ENCODE results near the gene BTN1A1. TPM values are rescaled to one million over a fixed set of nuclear protein-coding genes. Genes with fewer than 3 reads are reported as not detected.

The BTN1A1 gene
- total and polyA plus RNA-seq, 9 of the 15 experiments (the other 6 are each of a cell fraction or from before 2014, with no cell fraction given), result 0.01 to 0.15 (median 0.06) TPM; not detected in 4

DNA sequence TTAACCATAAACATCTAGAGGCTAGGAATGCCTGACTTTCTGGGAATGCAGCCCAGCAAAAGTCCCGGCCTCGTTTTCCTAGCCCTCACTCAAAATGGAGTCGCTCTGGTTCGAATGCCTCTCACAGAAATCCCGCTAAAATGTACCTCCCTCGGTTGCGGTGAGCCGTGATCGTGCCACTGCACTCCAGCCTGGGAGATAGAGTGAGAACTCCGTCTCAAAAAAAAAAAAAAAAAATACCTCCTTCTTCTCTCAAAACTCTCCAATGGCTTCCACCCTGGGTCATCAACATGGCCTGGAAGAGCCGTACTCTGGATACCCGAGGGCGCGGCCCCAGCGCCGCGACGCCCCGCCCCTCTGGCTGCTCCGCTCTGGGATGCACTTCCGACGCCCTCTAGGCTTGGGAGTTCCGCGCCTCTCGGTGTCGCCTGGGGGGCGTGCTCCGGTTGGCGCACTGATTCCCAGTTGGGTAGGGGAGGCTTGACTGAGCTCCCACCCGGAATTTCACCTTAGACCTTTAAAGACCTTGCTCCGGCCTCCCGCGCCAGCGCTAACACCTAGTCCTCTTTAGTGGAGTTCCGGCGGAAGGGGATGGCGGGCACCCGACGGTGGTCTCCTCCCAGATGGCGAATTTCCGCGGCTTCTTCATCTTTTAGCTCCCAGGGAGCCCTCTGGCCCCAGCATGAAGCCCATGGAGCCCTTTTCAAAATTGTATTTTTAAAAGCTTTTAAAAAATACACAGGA is 50.3 kb downstream of the BTN1A1 start (continued):
- no peak for TF ChIP-seq ZNF24 (IDR thresholded peaks at IDR 0.05)
- TF ChIP-seq, protein P1, sequence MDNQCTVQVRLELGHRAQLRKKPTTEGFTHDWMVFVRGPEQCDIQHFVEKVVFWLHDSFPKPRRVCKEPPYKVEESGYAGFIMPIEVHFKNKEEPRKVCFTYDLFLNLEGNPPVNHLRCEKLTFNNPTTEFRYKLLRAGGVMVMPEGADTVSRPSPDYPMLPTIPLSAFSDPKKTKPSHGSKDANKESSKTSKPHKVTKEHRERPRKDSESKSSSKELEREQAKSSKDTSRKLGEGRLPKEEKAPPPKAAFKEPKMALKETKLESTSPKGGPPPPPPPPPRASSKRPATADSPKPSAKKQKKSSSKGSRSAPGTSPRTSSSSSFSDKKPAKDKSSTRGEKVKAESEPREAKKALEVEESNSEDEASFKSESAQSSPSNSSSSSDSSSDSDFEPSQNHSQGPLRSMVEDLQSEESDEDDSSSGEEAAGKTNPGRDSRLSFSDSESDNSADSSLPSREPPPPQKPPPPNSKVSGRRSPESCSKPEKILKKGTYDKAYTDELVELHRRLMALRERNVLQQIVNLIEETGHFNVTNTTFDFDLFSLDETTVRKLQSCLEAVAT (IDR thresholded peaks at IDR 0.05), result peak in 1 of 2 experiments; percentile 26; a peak in 1 of 4 replicates
- TF ChIP-seq SMARCB1 (IDR thresholded peaks at IDR 0.05; ENCODE audit: insufficient read length, low read depth), result no peak
- TF ChIP-seq, protein P2, sequence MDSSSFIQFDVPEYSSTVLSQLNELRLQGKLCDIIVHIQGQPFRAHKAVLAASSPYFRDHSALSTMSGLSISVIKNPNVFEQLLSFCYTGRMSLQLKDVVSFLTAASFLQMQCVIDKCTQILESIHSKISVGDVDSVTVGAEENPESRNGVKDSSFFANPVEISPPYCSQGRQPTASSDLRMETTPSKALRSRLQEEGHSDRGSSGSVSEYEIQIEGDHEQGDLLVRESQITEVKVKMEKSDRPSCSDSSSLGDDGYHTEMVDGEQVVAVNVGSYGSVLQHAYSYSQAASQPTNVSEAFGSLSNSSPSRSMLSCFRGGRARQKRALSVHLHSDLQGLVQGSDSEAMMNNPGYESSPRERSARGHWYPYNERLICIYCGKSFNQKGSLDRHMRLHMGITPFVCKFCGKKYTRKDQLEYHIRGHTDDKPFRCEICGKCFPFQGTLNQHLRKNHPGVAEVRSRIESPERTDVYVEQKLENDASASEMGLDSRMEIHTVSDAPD (CRISPR knock-in tag; IDR thresholded peaks at IDR 0.05), result peak; percentile 45; the same call in 1 of the 2 replicates
- TF ChIP-seq, protein P3, sequence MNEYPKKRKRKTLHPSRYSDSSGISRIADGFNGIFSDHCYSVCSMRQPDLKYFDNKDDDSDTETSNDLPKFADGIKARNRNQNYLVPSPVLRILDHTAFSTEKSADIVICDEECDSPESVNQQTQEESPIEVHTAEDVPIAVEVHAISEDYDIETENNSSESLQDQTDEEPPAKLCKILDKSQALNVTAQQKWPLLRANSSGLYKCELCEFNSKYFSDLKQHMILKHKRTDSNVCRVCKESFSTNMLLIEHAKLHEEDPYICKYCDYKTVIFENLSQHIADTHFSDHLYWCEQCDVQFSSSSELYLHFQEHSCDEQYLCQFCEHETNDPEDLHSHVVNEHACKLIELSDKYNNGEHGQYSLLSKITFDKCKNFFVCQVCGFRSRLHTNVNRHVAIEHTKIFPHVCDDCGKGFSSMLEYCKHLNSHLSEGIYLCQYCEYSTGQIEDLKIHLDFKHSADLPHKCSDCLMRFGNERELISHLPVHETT (CRISPR knock-in tag; conservative IDR thresholded peaks at IDR 0.05 in 1 of 2, IDR thresholded peaks at IDR 0.05 in 1 of 2), result peak in 1 of 2 experiments; percentile 60; a peak in 1 of 4 replicates
- TF ChIP-seq, protein P4, sequence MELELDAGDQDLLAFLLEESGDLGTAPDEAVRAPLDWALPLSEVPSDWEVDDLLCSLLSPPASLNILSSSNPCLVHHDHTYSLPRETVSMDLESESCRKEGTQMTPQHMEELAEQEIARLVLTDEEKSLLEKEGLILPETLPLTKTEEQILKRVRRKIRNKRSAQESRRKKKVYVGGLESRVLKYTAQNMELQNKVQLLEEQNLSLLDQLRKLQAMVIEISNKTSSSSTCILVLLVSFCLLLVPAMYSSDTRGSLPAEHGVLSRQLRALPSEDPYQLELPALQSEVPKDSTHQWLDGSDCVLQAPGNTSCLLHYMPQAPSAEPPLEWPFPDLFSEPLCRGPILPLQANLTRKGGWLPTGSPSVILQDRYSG (tag; conservative IDR thresholded peaks at IDR 0.05; ENCODE audit: low read depth), result peak; percentile 74; the same call in 1 of the 2 replicates
- peak; percentile 64 for TF ChIP-seq POLR2G (IDR thresholded peaks at IDR 0.05; ENCODE audit: low read depth, low read length)
- TF ChIP-seq, protein P5, sequence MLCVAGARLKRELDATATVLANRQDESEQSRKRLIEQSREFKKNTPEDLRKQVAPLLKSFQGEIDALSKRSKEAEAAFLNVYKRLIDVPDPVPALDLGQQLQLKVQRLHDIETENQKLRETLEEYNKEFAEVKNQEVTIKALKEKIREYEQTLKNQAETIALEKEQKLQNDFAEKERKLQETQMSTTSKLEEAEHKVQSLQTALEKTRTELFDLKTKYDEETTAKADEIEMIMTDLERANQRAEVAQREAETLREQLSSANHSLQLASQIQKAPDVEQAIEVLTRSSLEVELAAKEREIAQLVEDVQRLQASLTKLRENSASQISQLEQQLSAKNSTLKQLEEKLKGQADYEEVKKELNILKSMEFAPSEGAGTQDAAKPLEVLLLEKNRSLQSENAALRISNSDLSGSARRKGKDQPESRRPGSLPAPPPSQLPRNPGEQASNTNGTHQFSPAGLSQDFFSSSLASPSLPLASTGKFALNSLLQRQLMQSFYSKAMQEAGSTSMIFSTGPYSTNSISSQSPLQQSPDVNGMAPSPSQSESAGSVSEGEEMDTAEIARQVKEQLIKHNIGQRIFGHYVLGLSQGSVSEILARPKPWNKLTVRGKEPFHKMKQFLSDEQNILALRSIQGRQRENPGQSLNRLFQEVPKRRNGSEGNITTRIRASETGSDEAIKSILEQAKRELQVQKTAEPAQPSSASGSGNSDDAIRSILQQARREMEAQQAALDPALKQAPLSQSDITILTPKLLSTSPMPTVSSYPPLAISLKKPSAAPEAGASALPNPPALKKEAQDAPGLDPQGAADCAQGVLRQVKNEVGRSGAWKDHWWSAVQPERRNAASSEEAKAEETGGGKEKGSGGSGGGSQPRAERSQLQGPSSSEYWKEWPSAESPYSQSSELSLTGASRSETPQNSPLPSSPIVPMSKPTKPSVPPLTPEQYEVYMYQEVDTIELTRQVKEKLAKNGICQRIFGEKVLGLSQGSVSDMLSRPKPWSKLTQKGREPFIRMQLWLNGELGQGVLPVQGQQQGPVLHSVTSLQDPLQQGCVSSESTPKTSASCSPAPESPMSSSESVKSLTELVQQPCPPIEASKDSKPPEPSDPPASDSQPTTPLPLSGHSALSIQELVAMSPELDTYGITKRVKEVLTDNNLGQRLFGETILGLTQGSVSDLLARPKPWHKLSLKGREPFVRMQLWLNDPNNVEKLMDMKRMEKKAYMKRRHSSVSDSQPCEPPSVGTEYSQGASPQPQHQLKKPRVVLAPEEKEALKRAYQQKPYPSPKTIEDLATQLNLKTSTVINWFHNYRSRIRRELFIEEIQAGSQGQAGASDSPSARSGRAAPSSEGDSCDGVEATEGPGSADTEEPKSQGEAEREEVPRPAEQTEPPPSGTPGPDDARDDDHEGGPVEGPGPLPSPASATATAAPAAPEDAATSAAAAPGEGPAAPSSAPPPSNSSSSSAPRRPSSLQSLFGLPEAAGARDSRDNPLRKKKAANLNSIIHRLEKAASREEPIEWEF (CRISPR knock-in tag; IDR thresholded peaks at IDR 0.05), result 0 out of 2 replicates have a peak, but pooled peaks have one; percentile 31
- 0 out of 2 replicates have a peak, but pooled peaks have one; percentile 21 for TF ChIP-seq ZNF23 (CRISPR knock-in tag; IDR thresholded peaks at IDR 0.05)
- TF ChIP-seq, protein P6, sequence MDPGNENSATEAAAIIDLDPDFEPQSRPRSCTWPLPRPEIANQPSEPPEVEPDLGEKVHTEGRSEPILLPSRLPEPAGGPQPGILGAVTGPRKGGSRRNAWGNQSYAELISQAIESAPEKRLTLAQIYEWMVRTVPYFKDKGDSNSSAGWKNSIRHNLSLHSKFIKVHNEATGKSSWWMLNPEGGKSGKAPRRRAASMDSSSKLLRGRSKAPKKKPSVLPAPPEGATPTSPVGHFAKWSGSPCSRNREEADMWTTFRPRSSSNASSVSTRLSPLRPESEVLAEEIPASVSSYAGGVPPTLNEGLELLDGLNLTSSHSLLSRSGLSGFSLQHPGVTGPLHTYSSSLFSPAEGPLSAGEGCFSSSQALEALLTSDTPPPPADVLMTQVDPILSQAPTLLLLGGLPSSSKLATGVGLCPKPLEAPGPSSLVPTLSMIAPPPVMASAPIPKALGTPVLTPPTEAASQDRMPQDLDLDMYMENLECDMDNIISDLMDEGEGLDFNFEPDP (CRISPR knock-in tag; IDR thresholded peaks at IDR 0.05), result 0 out of 2 replicates have a peak, but pooled peaks have one; percentile 68
- TF ChIP-seq MEF2D (tag; conservative IDR thresholded peaks at IDR 0.05; ENCODE audit: low read depth), result peak; percentile 82
